Measurements from ENCODE around the gene E2F6. TPM values are rescaled to one million over a fixed set of nuclear protein-coding genes. Genes with fewer than 3 reads are reported as not detected.

Gene E2F6
- total RNA-seq, 1 experiment from 2014 or later: 21.8 TPM

- no peaks in the 10 kb centered on the region for H3K27me3 ChIP-seq (ENCODE audit: insufficient read depth, low read length)
- H3K9me3 Mint-ChIP-seq: no peaks in the 10 kb centered on the region
- no peaks in the 10 kb centered on the region for H4K20me1 ChIP-seq (ENCODE audit: control insufficient read depth, insufficient read depth, insufficient read length)
- no peaks in the 10 kb centered on the region for H3K23me2 ChIP-seq (ENCODE audit: insufficient read length, low read depth, low read length, poor library complexity, severe bottlenecking)
- H3K9me3 ChIP-seq (ENCODE audit: control insufficient read depth, low read depth, low read length): no peaks in the 10 kb centered on the region
- no peak overlapping the region for H3K4me3 Mint-ChIP-seq
- H4K8ac ChIP-seq (replicated peaks; ENCODE audit: insufficient read length, low read depth, low read length): no peak overlapping the region
- no peak overlapping the region for H3K56ac ChIP-seq (ENCODE audit: insufficient read length, low read depth, low read length)
- H3K27me3 Mint-ChIP-seq (ENCODE audit: low read depth): peaks cover 2% of the 10 kb centered on the region; the same call in 1 of the 2 replicates
- H3T11ph ChIP-seq (ENCODE audit: low read length): no peak overlapping the region
- no peak overlapping the region for H3K14ac ChIP-seq (ENCODE audit: insufficient read depth, low read length)
- no peak overlapping the region for H2AK5ac ChIP-seq (ENCODE audit: insufficient read length, low read length)
- TF ChIP-seq, protein P1, sequence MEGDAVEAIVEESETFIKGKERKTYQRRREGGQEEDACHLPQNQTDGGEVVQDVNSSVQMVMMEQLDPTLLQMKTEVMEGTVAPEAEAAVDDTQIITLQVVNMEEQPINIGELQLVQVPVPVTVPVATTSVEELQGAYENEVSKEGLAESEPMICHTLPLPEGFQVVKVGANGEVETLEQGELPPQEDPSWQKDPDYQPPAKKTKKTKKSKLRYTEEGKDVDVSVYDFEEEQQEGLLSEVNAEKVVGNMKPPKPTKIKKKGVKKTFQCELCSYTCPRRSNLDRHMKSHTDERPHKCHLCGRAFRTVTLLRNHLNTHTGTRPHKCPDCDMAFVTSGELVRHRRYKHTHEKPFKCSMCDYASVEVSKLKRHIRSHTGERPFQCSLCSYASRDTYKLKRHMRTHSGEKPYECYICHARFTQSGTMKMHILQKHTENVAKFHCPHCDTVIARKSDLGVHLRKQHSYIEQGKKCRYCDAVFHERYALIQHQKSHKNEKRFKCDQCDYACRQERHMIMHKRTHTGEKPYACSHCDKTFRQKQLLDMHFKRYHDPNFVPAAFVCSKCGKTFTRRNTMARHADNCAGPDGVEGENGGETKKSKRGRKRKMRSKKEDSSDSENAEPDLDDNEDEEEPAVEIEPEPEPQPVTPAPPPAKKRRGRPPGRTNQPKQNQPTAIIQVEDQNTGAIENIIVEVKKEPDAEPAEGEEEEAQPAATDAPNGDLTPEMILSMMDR (conservative IDR thresholded peaks at IDR 0.05): no peak
- no peak overlapping the region for H2AFZ ChIP-seq (ENCODE audit: low read length)
- no peak overlapping the region for H3K4ac ChIP-seq (ENCODE audit: low read depth, low read length)
- no peaks in the 10 kb centered on the region; the same call in 1 of the 2 replicates for H3K79me2 ChIP-seq (ENCODE audit: insufficient read depth, low read length)
- H3K27ac Mint-ChIP-seq: peak overlapping the region in 1 of 3 experiments; percentile 14; a peak in 1 of 7 replicates
- peaks cover 44 to 54% of the 10 kb centered on the region in 2 experiments for H3K4me1 Mint-ChIP-seq
- H3K23ac ChIP-seq (ENCODE audit: insufficient read length, low read depth, low read length): no peak overlapping the region
- H3K9ac ChIP-seq (ENCODE audit: extremely low read depth, insufficient read length, low read length): no peak overlapping the region
- H3K36me3 Mint-ChIP-seq (ENCODE audit: insufficient read depth in 1 of 3, low read depth in 3 of 3): peaks cover 0 to 5% (median 0%) of the 10 kb centered on the region in 3 experiments; a peak in 2 of 7 replicates
- no peak overlapping the region for H2BK15ac ChIP-seq (ENCODE audit: low read depth, low read length)
- no peak overlapping the region for H3K4me2 ChIP-seq (ENCODE audit: insufficient read depth, insufficient read length, low read length)
- no peak overlapping the region for H3K18ac ChIP-seq (ENCODE audit: insufficient read length, low read depth, low read length)
- no peak for DNase-seq
- no peak overlapping the region for H3K27ac ChIP-seq (ENCODE audit: insufficient read length, low read depth, low read length)
- no peak overlapping the region for H2BK120ac ChIP-seq (ENCODE audit: low read depth, low read length, poor library complexity, severe bottlenecking)
- no peak overlapping the region for H2BK12ac ChIP-seq (ENCODE audit: insufficient read length, low read depth, low read length)
- H3K4me1 ChIP-seq (ENCODE audit: insufficient read depth, low read length): peaks cover 18% of the 10 kb centered on the region
- H2BK20ac ChIP-seq (ENCODE audit: low read depth, low read length, poor library complexity, severe bottlenecking): no peak overlapping the region
- no peaks in the 10 kb centered on the region for H3K79me1 ChIP-seq (ENCODE audit: insufficient read depth, low read depth, low read length, poor library complexity, severe bottlenecking)
- no peak overlapping the region for H4K91ac ChIP-seq (ENCODE audit: insufficient read length, low read depth, low read length)
- no peak overlapping the region for H4K5ac ChIP-seq (ENCODE audit: insufficient read length, low read depth, low read length)
- WGBS (ENCODE audit: extremely low coverage, insufficient read length, low lambda C conversion rate): no CpG with 5 or more reads among the region's 5 CpGs
- H2BK5ac ChIP-seq (ENCODE audit: insufficient read length, low read length): no peak overlapping the region
Measured at GRCh38 chr2:11513319-11513718, 47.4 kb upstream of the E2F6 start.

Measured in H9 (cell line).